Stimulated activated CD4-positive, alpha-beta T cell treated with anti-CD3 and anti-CD28 coated beads, Interleukin-4, amount 100 ng/mL, for 1 hour (primary cell): Measurements from ENCODE around the gene FOXN3.
"Not testable (repeated sequence)": the region's sequence is repeated elsewhere in the genome, so short reads cannot be mapped to it uniquely, and the experiment has no call there.

Source experiments
- DNase-seq: peaks from one replicate; pipeline ENCODE4 v3.0.0-alpha.2; 2020

The FOXN3 gene

DNA sequence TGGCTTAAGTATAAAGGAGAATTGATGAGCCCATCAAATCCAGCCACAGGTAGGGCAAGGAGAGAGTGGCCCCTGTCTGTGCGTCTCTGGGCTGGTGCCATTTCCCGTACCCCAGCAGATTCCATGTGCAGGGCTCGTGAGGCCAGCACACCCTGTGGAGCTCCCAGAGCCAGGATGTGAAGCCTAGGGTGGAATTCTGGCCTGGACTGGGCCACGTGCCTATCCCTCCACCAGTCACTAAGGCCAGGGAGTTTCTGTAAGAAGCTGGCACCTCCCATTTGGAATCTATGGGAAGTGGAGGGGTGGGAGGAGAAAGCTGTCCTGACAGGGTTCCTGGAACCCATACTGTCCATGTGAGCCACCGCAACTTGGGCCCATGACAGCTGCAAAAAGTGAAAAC lies 148.5 kb downstream of the FOXN3 start:
- DNase-seq = no peak

- DNase-seq = no peak
Observed at GRCh38 chr14:89267656-89268055, 149.4 kb downstream of the FOXN3 start.

DNA sequence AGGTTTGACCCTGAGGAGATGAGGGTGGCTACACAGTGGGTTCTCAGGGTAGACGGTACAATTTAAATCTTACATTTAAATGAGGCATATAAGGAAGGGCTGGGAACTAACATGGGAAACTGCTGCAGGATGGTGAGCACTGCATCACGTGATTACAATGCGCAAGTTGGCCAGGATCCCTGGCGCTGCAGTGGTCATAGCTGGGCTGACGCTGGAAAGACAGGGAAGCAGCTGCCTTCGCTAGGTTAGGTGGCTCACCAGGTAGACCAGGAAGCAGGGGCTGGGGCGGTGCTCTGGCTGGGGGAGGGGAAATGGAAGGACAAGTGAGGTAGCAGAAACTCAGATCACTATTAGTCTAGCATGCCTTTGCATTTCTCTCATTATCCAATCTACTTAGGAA lies 149.9 kb downstream of the FOXN3 start:
- no peak for DNase-seq

DNA sequence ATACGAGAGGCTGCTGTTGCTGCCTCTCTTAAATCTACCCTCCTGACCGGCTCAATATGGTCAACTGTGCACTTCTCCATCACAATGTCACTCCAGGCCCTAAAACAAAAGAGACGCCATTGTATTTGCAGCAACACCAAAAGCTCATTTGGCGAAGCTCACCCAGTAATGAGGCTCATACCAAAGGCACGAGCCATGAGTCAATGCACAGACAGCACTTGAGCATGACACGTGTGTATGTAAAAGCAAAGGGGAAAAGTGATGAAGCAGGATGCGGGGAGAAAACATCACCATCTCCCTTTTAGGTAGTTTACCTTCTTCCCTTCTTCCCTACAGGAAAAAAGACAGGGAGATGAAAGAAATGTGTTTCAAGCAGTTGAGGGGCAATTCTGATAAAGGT lies 150.3 kb downstream of the FOXN3 start:
- no peak for DNase-seq

DNA sequence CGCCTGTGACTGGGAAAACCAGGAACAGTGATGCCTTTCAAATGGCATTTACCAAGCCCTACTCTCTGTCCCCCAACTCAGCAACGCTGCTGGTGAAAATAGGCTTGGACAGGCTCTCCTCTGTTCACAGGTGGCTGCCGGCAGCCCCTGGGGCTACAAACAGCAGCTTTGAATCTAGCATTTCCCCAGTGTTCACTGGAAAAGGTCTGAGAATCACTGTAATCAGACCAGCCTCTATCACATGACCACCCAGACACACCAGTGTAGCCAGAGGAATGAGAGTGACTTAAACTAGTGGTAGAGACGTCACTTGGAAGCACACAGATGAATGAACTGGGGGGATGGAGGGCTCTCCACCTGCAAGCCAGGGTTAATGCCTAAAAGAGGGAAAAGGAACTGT lies 151.8 kb downstream of the FOXN3 start:
- DNase-seq = no peak

- no peak for DNase-seq
Observed at GRCh38 chr14:89264196-89264800, 152.7 kb downstream of the FOXN3 start.

- DNase-seq = no peak
Observed at GRCh38 chr14:89262041-89262440, 155.0 kb downstream of the FOXN3 start.

GRCh38 chr14:89260898-89261297 lies 156.1 kb downstream of the FOXN3 start:
- DNase-seq = no peak

DNA sequence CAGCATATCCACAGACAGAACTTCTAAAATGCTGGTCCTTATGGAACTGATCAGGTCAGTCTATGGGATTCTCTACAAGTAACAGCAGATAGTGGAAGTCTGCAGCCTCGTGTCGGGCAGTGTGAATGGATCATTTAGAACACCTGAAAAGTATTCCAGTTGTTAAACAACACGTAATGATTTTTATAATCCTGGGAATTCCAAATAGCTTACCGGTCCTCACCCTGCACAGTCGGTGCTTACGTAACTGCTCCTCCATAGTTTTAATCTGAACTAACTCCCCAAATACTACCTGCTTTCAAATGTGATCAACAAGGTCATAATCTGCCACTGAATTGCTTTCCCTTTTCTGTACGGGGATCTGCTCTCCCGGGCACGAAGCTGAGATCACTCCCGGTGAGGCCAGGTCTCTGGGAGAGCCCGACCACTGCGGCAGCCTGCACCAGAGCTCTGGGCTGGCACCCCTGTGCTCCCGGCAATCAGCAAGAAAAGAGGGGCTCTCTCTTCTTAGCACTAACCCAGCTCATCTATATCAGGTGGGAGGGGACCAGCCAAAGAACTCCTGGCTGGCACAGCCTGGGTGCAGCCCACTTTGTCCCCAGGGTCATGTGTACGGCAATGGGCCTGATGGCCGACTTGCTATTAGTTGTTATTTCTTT lies 157.0 kb downstream of the FOXN3 start:
- DNase-seq = no peak

- no peak for DNase-seq
Observed at GRCh38 chr14:89258728-89259273, 158.2 kb downstream of the FOXN3 start.

DNA sequence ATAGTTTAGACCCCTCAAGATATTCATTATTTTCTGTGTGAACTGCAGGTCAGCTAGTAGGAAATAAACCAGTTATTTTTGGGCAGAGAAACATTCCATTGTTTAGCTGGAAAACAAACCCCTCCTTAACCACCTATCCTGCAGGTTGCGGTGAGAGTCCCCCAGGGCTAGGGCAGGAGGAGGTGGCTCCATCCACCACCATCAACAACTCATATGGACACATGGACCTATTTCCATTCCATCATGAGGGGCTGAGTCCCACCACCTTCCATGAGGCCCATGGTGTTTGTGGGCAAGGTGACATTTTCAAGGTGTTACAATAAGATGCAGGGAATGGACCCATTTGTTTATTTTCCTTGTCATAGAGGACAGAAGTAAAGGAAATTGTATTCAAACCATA lies 160.1 kb downstream of the FOXN3 start:
- DNase-seq = no peak

DNA sequence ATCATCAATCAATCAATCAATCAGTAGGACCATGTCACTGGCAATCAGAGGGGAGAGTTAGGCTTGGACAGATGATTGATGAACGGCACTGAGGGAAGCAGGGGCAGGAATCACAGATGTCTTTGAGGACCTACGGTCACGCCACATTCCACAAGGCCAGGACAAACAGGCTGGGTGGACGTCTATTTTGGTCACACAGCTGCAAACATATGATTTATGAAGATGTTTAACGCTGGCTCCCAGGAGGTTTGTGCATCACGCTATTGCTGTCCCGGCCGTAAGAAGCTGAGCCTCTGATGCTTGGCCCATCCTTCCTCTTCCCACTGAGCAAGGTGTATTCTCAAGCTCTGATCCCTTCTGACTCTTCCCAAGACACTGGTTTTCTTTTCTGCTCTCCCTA lies 160.8 kb downstream of the FOXN3 start:
- no peak for DNase-seq

GRCh38 chr14:89255852-89256251 lies 161.2 kb downstream of the FOXN3 start:
- no peak for DNase-seq

GRCh38 chr14:89255012-89255411 lies 162.0 kb downstream of the FOXN3 start:
- DNase-seq = no peak

- DNase-seq = no peak
Observed at GRCh38 chr14:89254166-89254909, 162.7 kb downstream of the FOXN3 start.

GRCh38 chr14:89252887-89253532 lies 164.0 kb downstream of the FOXN3 start:
- no peak for DNase-seq

DNA sequence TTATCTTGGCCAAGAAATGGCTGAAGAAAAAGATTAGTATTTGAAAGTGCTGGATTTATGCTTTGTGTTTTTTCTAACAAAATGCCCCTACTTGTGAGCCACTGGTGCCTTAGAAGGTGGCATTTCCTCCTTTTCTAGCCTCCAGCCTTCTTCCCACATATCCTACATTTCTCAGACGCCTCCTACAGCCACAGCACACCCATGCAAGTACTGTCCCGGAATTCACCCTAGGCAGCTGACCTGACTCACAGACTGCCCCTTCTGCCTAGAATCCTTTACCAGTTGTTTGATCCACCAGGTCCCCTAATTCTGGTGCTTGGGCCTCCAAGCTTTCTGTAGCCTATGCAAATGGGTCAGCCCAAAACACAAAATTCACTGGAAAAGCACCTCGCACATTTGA lies 166.0 kb downstream of the FOXN3 start:
- no peak for DNase-seq

GRCh38 chr14:89250655-89250975 lies 166.4 kb downstream of the FOXN3 start:
- not testable (repeated sequence) for DNase-seq

GRCh38 chr14:89249972-89250654 lies 166.9 kb downstream of the FOXN3 start:
- DNase-seq = no peak

DNA sequence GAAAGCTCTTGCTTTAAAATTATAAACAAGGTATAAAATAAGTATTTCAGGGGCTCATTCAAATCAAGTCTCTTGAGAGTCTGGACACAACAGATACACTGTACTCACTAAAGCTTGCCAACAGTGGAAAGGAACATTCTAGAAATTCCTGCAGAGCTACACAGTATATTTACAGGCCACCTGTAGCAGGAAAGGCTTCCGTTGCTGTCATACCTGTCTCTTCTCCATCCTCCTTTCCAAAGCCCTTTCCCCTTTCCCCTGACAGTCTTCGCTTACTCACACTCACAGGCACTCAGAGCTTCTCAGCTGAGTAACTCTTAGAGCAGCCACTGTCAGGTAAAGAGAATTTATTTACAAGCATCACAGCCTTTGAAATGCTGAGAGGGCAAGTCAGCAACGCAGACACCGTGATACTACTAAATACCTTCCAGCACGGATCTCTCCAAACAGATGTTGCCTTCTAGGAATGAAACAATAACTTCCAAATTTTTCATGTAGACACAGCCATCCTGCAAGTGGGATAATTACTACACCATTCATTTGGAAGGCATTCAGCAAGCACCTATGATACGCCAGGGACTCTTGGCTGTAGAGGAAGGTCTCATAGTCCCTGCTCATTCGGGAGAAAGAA lies 167.9 kb downstream of the FOXN3 start:
- DNase-seq = no peak

DNA sequence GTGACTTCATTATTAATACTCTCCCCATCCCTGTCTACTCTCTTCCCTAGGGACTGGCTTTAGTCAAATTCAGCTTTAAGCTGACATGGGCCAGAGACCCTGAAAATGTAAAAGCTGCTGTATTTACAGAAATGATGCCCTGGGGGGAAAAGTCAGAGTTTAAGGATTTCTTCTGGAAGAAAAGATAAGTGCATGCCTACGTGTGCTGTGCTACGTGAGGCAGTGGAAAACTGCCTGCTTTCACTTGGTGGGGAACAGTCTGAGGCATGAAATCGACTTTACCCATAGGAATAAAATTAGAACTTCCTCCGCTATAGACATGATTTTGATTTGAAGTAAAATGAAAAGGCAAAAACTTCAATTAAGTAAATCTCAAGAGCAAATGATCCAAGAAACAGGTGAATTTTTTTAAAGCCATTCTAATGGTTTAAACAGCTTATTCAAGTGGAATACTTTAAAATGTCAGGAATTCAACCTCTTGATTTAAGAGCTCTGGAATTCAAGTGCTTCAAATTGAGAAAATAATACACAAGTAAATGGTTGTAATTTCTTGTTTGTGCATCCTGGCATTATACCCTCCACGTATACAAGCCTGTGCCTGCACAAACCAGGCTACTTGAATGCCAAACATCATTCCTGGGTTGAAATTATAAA lies 168.5 kb downstream of the FOXN3 start:
- DNase-seq = no peak
